ENCODE results near the gene RTF1.
A peak's percentile ranks its signal among the peaks of the same experiment; 100 is the strongest.
"Not testable (repeated sequence)": the region's sequence is repeated elsewhere in the genome, so short reads cannot be mapped to it uniquely, and the experiment has no call there.

The RTF1 gene

GRCh38 chr15:41438206-41438605 is 21.3 kb downstream of the RTF1 start:
- no peak for DNase-seq

DNA sequence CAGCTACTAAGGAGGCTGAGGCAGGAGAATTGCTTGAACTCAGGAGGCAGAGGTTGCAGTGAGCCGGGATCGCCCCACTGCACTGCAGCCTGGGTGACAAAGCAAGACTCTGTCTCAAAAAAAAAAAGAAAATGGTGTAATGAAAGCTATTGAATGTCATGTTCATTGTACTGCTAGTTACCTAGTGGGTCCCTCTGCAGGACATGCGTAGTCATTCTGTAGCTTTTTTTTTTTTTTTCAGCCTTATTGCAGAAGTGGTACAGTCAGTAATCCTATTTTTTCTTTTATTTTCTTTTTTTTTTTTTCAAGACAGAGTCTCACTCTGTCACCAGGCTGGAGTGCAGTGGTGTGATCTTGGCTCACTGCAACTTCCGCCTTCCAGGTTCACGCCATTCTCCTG is 21.9 kb downstream of the RTF1 start:
- DNase-seq: not testable (repeated sequence)

GRCh38 chr15:41443275-41443674 is 26.4 kb downstream of the RTF1 start:
- no peak for DNase-seq

- DNase-seq: no peak
Observed at GRCh38 chr15:41445399-41445798, 28.5 kb downstream of the RTF1 start.

GRCh38 chr15:41462084-41462795 is 45.3 kb downstream of the RTF1 start:
- no peak for DNase-seq

GRCh38 chr15:41464889-41465580 is 48.1 kb downstream of the RTF1 start:
- DNase-seq: no peak

DNA sequence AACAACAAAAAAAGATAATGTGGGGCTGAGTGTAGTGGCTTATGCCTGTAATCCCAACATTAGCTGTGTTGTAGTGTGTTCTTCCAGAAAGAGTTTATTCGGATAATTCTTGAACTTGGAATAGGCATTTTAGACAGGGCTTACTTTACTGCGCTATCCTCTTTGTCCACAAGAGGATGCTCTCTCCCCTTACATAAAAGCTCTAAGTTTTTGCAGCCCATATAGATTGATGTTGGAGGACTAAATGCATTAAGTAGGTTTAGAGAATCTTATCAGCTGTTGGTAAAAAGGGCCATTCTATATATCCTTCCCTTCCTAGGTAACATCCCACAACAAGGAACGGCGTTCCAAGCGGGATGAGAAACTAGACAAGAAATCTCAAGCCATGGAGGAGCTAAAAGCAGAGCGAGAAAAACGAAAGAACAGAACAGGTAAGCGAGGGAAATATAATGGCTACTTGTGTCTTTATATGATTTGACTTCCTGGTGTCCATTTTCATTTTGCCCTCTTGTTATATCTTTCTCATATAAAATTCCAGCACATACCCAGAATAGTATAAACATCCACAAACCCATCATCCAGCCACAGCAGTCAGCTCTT is 49.0 kb downstream of the RTF1 start:
- DNase-seq: peak; percentile 42

- DNase-seq: no peak
Observed at GRCh38 chr15:41466711-41467110, 49.8 kb downstream of the RTF1 start.

- DNase-seq: not testable (repeated sequence)
Observed at GRCh38 chr15:41469644-41470043, 52.7 kb downstream of the RTF1 start.

- DNase-seq: no peak
Observed at GRCh38 chr15:41473418-41473817, 56.5 kb downstream of the RTF1 start.

GRCh38 chr15:41474436-41474835 is 57.5 kb downstream of the RTF1 start:
- no peak for DNase-seq

DNA sequence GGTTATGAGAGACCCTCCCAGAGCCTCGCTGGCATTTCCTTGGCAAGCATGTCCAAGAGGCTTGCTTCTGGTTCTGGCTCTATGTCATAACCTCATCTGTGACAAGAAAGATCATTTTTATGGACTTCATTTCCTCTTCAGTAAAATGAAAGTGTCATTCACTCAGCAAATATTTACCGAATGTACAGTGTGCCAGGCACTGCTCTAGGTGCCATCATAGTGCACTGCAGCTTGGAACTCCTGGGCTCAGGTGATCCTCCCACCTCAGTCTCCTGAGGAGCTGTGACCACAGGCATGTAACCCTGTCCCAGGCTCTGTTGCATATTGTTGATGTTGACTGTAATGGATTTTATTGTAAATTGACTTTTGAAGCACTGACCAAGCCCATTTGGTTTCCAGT is 58.0 kb downstream of the RTF1 start:
- no peak for DNase-seq

GRCh38 chr15:41476416-41477048 is 59.6 kb downstream of the RTF1 start:
- no peak for DNase-seq

DNA sequence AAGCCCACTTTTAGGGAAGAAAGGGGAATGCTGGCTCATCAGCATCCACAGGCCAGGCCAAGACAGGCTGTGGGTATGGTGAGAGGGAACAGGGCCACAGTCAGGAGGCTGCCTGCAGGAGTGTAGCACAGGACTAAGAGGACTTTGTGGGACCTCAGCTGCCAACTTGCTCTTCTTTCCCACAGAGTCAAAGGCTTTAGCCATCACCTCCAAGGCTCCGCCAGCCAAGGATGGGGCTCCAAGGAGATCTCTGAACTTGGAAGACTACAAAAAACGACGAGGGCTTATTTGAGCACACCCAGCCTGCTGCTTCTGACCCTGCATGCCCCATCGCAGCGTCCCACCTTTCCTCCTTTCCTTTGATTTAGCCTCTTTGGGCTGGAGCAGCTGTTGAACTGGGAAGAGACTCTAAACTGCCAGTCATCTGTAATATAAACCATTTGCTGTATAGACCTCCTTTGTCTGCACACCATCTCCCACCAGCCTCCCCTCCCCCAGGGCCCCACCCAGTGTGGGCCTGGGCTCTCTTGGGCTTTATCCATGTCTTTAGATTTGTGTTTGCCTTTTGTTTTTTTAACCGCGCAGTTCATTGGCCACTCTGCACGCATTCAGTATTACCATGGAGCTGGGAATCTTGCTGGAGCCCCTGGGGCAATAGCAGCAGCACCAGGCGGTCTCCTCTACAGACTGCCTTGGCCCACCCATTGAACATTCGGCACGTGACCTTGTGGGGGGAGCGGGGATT is 63.7 kb downstream of the RTF1 start:
- no peak for DNase-seq

DNA sequence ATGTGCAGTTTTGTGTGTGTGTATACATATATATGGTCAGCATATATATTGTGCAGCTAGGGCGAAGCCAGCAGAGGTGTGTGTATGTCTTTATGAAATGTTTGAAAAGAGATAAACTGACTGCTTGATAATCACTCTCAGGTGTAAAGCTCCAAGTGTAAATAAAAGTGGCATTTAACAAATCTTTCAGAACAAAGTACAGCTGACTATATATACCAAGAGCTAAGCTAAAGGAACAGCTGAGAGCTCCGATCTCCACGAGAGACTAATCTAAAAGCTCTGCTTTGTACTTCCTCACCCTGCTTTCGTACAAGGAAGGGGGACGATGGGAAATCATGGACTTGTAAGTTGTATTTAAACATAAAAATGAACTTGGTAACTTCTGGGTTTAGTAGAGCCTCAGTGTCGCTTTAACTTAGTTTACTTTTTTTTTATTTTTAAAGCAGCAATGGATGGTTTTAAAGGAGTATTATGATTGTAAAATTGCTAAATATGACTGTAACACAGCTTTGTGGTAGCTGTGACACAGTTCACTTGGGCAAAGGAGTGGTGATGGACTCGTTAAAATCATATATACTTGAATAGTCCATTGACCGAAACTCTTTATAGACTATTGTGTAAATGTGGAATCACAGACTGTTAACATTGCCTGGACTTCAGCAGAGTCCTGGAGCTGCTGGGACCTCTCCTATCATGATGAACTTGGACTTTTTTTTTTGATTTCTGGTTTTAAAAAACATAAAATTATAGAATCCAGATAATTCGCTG is 65.4 kb downstream of the RTF1 start:
- no peak for DNase-seq

- peak; percentile 32 for DNase-seq
Observed at GRCh38 chr15:41483115-41483514, 66.2 kb downstream of the RTF1 start.

- no peak for DNase-seq
Observed at GRCh38 chr15:41483519-41483918, 66.6 kb downstream of the RTF1 start.

- no peak for DNase-seq
Observed at GRCh38 chr15:41484937-41485625, 68.2 kb downstream of the RTF1 start.

DNA sequence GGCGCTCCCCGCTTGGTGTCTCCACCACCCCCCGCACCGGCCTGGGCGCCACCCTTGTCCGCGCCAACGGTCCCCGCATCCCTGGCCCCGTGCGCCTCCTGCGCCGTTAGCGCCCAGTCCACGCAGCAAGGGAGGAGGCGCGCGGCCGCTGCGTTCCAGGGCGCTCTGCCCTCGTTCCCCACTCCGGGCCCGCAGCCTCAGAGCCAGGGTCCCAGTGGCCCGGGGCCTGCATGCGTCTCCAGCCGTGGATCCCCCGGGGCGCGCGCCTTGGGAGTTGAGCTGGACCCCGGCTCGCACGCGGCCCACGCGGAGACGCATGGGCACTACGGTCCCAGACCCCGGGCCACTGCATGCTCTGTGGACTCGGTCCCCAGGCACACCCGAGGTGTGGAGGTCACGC is 69.4 kb downstream of the RTF1 start:
- no peak for DNase-seq

- DNase-seq: no peak
Observed at GRCh38 chr15:41487381-41487780, 70.5 kb downstream of the RTF1 start.

DNA sequence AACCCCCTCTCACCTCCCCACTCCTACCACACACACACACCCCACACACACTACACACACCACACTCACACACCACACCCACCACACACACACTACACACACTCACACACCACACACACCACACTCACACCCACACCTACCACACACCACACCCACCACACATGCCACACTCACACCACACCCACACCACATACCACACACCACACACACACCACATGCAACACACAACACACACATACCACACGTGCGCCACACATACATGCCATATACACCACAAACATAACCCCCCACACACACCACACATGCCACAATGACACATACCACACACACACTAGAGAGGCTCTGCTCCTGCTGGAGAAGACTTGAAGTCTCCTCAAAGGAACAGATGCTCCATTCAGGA is 70.9 kb downstream of the RTF1 start:
- DNase-seq: peak; percentile 22

DNA sequence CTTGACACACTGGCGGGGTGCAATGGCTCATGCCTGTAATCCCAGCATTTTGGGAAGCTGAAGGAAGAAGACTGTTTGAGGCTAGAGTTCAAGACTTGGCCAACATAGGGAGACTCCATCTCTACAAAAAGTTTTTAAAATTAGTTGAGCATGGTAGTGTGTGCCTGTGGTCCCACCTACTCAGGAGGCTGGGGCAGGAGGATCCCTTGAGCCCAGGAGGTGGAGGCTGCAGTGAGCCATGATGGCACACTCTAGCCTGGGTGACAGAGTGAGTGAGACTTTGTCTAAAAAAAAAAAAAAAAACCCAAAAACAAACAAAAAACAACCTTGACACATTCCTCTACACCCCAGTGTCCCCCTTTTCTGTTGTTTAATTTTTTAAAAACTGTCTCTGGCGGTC is 72.7 kb downstream of the RTF1 start:
- DNase-seq: no peak

Data from stimulated activated CD4-positive, alpha-beta T cell treated with anti-CD3 and anti-CD28 coated beads, Interleukin-4, amount 100 ng/mL, for 24 hours (primary cell).